Fibroblast of skin of right quadriceps (primary cell): Measurements from ENCODE around the gene SP4.
"Not testable (repeated sequence)": the region's sequence is repeated elsewhere in the genome, so short reads cannot be mapped to it uniquely, and the experiment has no call there.

Source experiments
- DNase-seq: peaks from one replicate; pipeline ENCODE4 v3.0.0-alpha.2; 2013

Gene SP4

GRCh38 chr7:21532485-21532884 is 104.6 kb downstream of the SP4 start:
- not testable (repeated sequence) for DNase-seq

- not testable (repeated sequence) for DNase-seq
These were observed 105.8 kb downstream of the SP4 start for GRCh38 chr7:21533646-21534045.

- DNase-seq = not testable (repeated sequence)
These were observed 108.7 kb downstream of the SP4 start for GRCh38 chr7:21536445-21537118.

- DNase-seq = no peak
These were observed 111.1 kb downstream of the SP4 start for GRCh38 chr7:21538936-21539495.

- DNase-seq = no peak
These were observed 115.1 kb downstream of the SP4 start, which contains the start of gene DNAH11 for GRCh38 chr7:21542891-21543527. DNAH11 (plus strand) TSS chr7:21543039; CDS start chr7:21543246, 207 bp downstream.

GRCh38 chr7:21543528-21544302 is 115.8 kb downstream of the SP4 start:
- DNase-seq = no peak

- DNase-seq = no peak
These were observed 116.4 kb downstream of the SP4 start for GRCh38 chr7:21544303-21544656.

- DNase-seq = no peak
These were observed 116.8 kb downstream of the SP4 start for GRCh38 chr7:21544715-21545114.

- no peak for DNase-seq
These were observed 119.6 kb downstream of the SP4 start for GRCh38 chr7:21547501-21547900.

- no peak for DNase-seq
These were observed 120.6 kb downstream of the SP4 start for GRCh38 chr7:21548491-21548890.

GRCh38 chr7:21550076-21550475 is 122.2 kb downstream of the SP4 start:
- no peak for DNase-seq

GRCh38 chr7:21550821-21551531 is 123.1 kb downstream of the SP4 start:
- DNase-seq = no peak

- DNase-seq = no peak
These were observed 134.5 kb downstream of the SP4 start for GRCh38 chr7:21562385-21562784.
